HG02870 (cell line): ENCODE measurements around the gene CSNK1G1.

Experiments
- ATAC-seq: cut with Tn5 transposase; IDR thresholded peaks from one replicate; pipeline ENCODE4 v1.9.1; 2021; ENCODE audit warnings: mild to moderate bottlenecking, moderate library complexity; ENCODE audit not compliant: unreplicated experiment

CSNK1G1 gene

DNA sequence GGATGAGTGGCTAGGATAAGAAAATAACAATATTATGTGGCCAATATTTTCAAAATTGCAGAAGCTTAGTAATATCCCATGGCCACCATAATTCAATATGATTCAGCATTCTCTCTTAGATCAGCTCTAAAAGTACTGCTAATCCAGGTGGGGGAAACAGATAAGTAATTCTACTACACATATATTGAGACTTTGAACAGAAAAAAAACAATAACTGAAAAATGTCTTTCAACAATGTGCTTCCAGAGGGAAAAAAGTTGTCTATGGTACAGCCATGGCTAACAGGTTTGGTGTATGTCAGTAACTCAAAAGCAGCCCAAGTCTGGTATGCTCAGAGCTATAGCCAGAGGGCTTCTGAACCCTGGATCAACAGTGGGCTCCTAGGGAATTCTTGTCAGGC lies 150.8 kb downstream of the CSNK1G1 start:
- no peak for ATAC-seq

DNA sequence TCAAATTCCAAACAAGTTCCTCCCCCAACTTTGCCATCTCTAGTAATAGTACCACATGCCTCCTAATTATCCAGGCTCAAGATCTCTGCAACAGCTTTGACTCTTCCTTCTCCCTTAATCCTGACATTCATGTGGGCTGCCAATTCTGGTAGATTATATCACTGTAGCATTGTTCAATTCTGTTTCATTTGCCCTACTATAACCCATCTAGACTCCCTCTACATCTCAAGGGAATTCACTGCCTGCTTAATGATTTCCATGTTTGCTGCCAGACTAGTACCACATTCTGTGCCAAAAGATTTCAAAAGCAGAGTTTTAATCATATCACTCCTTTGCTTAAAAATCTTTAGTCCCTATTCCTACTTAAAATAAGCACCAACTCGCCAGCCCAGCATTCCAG lies 158.5 kb downstream of the CSNK1G1 start:
- no peak for ATAC-seq

DNA sequence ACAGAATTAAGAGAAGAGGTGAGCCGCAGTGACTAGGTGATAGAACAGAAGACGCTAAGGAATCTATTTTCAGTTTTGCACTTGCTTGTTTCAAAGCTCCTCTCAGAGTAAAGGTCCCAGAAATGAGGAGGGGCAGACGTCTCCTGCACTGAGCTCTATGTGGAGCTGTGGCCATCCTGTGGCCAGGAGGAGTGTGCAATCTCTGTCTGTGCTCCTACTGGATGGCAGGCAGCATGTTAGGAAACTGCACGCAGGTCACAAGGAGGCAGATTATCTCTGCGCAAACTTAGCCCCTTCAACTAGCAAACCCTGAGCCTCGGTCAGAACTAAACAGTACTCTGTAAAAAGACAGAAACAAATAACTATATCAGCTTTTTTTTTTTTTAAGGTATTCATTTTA lies 162.0 kb downstream of the CSNK1G1 start:
- no peak for ATAC-seq

DNA sequence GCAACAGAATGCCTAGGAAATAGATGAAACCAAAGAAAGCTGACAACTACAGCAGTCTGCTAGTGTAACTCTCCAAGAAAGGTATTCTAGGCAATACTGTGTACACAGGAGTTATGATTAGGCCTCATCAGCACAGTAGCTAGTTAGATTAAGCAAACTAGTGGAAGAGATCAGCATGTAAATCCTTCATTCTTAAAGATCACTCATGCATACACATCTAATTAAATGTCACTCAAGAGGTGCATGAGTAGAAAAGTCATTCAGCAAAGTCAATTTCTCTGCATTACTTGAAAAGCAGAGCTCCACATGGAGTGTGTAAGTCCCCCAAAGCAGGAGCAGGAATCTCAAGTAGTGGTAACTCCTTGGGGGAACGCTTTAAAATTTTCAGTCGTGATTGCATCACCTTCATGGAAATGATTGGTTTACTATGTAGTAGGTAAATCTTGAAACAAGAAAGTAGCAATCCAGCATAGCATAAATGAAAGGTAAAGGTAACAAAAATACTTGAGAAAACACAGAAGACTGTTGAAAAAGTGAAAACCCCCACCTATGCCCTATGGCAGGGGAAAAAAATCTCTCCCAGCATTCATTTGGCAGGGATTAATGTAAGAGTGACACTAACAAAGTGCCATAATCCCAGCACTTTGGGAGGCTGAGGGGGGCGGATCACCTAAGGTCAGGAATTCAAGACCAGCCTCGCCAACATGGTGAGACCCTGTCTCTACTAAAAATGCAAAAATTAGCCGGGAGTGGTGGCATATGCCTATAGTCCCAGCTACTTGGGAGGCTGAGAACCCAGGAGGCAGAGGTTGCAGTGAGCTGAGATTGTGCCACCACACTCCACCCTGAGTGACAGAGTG lies 163.8 kb downstream of the CSNK1G1 start:
- no peak for ATAC-seq

DNA sequence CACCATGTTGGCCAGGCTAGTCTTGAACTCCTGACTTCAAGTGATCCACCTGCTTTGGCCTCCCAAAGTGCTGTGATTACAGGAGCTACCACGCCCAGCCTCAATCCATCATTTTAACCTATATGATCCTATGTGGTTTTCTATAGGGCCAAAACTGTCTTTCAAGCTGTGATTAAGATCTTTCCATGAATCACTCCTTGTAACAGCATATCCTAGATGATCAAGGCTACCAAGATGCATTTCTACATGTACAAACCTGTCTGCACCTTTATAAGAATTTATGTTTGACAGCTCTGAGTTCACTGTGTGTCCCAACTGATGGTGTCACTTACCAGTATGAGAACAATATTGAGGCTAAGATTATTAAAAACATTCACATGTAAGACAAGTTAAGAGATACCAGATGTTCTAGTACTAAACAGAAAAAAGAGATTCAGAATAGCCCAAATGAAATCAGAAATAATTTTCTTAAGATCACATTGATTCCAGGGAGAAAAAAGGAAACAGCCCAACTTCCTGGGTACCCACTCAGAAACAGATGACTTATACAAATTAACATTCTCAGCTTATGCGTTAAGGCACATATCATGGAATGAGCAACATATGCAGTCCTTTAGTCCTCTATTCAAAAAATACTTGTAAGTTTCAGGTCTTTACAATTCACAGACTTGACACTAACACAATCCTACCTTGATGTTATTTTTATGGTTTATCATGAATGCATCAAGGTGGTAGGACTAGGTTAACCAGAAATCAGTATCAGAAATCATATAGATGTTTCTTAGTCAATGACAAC lies 168.4 kb downstream of the CSNK1G1 start:
- ATAC-seq: no peak

DNA sequence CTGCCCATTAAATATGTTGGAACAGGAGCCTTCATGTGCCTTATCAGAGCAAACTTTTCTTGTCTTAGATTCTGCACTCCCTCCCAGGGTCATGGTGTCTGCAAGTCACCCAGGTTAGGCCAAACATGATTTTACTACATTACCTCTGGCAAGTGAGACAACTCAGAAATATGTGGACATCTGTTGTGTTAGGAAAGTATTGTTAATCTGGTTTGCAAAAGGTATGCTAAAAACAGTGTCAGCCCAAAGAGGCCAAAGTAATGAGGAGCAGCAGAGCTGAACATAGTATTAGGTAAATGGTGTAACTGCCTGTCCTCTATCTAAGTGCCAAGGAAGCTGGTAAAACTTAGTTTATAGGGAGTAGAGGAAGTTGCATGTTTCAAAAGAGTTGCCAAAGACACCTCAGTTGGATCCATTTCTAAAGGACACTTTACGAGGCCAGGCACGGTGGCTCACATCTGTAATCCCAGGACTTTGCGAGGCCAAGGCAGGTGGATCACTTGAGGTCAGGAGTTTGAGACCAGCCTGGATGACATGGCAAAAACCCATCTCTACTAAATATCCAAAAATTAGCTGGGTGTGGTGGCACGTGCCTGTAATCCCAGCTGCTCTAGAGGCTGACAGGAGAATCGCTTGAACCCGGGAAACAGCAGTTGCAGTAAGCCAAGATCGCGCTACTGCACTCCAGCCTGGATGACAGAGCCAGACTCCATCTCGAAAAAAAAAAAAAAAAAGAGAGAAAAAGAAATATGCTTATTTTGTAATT lies 170.6 kb downstream of the CSNK1G1 start:
- ATAC-seq: no peak

DNA sequence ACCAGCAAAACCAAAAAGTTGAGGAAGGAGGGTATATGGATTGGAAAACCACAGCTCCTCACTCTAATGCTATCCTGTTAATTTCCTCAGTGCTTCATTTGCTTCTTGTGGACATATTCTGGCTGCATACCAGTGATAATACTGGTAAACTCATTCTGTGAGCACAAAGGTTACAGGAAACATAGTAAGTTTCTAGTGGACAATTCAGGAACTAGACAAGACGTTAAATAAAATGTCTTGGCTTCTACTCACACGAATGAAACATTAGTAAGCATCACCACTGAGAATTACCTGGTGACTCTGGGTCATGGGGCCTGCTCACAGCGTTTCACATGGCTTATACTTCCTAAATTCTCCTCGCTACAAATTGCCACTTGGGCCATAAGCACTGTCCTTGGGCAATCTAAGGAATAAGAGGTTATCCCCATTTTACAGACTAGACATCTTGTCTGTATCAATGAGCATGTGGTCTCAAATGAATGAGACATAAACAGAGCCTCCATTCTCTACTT lies 173.1 kb downstream of the CSNK1G1 start:
- no peak for ATAC-seq

DNA sequence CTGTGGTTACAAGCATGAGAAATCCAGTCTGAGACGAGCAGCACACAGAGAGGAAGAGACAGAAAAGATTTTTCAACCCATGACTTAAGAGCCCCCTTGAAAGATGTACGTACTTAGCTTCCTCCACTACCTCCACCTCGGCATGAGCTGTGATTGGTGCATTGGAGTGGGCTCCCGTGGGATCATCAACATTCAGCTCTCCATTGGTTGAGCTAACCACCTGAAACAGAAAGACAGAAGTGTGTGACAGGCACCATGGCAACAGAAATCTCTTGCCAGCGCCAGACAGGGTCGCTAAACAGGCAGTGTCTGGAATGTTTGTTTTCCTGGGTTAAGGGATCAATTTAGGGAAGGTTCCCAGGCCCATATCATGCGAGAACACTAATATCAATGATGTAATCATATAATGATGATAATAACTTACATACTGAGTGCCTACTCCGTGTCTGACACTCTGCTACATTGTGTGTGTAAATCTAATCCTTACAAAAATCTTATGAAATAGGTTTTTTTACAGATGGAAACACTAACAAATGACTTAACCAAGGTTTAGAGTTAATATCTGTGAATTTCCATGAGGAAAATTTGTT lies 175.6 kb downstream of the CSNK1G1 start:
- ATAC-seq: no peak

DNA sequence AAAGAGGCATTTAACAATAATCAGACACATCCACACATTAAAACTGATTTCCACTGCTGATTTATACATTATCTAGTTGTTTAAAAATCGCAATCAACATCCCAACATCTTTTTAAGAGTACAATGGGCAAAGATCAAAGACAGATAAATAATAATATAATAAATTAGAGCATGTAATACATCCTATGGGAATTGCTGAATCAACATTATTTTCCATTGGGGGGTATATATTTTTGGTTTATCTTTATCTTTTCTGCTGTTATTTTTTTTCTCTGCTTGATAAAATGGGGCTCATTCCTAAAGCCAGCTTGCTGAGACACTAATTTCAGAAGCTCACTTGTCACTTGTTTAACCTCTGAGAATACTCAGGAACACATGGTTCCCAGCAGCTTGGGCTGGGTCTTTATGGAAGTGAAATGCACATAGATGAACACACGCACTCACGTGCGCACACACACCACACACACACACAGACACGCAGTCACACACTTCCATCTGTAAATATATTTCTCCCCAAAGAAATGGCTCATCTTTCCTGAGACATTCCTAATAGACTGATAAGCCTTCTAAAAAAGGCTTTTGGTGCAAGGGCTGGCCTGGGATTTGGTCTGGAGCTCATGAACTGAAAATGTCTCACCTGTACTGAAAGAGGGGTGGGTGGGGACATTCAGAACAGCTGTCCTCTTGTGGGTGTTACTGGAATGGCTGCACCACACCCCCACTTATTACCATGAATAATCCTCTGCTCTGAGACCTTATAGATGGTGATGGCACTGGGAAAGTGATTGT lies 189.7 kb downstream of the CSNK1G1 start:
- ATAC-seq: no peak

DNA sequence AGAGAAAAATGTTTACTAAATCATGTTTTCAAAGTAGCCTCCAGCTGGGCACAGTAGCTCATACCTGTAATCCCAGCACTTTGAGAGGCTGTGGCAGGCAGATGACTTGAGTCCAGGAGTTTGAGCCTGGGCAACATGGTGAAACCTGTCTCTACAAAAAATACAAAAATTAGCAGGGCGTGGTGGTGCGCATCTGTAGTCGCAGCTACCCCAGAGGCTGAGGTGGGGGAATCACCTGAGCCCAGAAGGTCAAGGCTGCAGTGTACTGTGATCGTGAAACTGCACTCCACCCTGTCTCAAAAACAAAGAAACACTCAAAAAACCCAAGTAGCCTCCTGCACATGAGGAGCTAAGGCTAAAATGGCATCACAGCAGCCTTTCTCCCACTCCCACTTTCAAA lies 191.5 kb downstream of the CSNK1G1 start:
- no peak for ATAC-seq

DNA sequence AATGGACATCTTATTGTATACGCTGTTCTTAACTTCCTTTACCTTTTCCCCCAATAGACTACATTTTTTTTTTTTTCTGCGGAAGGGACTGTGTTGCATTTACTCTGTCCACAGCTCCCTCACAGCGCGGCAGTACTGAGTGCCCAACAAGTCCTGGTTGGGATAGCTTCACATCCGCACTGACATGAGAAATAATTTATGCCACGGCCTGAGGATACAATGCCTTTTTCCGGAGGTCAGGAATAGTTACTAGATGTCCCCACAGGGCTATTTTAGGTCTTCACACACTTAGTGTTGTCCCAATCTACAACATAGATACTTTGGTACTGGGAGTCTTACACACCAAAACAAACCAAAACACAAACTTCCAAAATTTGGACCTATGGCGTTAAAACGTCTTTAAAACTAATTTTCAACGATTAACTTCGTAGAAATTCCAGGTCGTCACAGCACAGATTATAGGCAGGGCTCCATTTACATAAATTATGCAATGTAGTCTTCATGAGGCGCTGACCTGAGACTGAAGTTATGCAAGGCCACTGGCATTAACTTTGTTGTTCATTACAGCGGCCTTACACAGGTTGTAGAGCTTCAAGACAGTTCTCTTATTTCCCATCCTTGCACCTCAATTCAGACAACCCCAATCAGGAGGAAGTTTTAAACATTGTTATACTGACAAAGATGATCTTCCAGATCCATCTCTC lies 192.2 kb downstream of the CSNK1G1 start:
- ATAC-seq: no peak

DNA sequence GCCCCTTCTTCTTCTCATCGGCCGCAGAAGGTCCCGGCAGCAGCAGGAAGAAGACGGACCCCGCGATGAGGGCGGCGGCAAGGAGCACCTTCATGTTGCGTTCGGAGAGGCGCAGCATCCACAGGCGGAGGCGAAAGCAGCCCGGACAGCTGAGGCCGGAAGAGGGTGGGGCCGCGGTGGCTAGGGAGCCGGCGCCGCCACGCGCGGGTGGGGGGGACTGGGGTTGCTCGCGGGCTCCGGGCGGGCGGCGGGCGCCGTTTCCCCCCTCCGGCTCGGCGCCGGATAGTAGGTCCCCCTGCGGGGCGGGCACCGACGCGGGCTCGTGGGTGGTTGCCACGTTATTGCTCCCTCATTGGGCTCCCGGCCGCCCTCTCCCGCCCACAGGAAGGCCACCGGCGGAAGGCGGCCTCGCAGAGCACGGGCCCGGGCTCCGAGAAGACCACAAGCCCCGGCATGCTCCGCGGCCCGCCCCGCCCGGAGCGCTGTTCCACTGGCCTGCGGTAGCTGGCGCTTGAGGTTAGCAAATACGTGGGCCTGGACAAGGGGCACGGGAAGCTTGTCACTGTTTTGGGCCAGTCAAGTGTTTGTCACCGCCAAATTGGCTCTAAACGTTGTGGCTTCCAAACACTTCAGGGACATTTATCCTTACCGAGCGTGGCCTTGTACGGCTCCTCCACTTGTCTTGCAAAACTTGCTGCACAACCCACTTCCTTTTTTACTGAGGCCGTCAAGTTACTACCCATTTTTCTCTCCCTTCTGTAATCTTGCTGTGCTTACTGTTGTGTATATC lies 192.9 kb downstream of the CSNK1G1 start, which contains the start of gene PPIB:
TSS of gene PPIB (minus strand) at position 154 of the 790 bp plus-strand sequence. CDS start at position 118, 36 bp downstream.
- ATAC-seq: peak; percentile 87

DNA sequence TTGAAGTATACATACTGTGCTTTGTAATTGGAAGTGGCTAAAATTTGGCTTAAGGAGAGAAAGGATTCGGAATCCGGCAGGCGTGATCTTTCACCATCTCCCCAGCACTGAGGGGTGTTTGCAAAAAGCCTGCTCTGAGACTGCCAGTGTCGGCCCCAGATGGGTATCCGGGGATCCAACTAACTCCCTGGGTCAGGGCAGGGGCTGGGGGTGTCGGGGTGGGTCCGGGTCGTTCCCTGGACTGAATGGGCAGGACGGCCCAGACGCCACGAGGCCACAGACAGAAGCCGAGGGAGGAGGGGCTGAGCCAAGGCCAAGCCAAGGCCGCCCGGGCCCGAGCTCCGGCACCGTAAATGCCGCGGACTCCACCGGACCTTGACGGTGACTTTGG lies 193.5 kb downstream of the CSNK1G1 start:
- peak; percentile 15 for ATAC-seq

DNA sequence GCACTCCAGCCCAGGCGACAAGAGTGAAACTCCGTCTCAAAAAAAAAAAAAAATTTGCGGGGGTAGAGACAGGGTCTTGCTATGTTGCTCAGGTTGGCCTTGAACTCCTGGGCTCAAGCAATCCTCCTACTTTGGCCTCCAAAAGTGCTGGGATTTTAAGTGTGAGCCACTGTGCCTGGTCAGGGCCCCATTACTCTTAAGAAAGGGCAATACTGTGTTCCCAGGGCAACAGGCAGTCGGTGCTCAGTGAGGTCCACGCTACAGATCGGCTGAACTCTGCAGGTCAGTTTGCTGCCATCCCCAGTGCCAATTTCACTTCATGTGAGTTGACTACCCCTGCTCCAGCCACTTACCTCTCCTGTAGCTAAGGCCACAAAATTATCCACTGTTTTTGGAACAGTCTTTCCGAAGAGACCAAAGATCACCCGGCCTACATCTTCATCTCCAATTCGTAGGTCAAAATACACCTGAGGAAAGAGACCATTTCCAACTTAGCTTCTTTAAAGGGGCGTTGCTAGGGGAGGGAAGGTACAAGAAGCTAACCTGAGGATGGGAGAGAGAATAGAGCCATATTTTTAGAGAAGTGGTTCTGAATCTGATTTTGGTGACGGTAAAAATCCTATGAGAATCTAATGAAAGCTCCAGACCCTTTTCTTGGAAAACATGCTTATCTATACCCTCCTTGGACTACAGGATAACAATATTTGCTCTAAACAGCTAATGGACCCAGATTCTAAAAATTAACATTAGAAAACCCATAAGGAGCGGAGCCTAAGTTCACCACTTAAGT lies 194.1 kb downstream of the CSNK1G1 start:
- ATAC-seq: no peak

DNA sequence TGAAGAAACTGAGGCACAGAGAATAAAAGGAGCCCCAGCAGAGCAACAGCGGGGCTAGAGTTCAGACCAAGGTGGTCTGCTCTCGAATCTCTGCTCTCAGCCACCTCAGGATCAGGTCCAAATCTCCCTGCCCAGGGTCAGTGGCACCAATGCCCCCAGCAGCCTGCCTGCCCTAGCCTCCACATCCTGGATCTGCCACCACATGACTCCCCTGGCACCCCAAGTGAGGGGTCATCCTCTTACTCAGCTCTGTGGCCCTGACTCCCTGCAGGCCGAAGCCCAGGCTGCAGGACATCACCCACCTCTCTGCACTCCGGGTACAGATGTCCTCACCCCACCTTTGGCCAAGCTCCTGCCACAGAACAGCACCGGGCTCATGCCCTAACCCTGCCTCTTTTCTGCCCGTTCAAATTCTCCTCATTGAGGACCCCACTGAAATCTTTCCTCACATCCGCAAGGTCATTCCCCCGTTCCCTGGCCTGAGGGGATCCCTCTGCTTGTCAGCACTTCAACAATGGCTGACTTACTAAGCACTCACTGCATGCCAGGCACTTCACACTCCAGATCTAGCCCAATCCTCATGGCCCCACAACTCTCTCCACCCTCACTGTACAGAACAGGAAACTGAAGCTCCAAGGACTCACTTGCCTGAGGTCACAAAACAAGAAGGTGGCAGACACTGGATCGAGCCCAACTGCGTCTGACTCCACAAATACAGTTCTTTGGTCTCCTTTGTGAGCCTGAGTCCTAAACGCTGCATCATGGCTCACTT lies 197.4 kb downstream of the CSNK1G1 start:
- no peak for ATAC-seq

DNA sequence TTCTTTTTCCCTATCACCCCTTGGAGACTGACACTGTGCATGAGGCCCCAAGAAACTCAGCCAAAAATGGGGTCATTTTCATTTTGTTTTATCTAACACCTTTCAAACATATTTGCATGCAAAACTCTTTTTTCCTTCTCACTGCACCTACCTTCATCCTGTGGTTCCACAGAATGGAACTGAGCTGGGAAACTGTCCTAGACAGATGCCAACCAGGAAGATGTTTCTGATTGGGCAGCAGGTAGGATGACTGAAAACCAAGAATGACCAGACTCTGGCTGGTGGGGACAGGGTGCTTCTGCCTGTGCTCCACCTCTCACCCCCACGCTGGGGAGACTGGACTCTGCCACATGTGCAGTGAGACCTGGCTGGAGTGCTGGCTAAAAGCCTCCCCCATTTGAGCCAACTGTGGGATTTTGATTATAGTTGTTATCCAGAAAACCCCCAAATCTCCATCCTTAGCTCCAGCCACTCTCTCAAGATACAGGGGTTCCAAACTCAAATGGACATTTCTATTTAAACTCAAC lies 198.3 kb downstream of the CSNK1G1 start:
- ATAC-seq: no peak
